ENCODE measurements around the gene PPIL4. TPM values are rescaled to one million over a fixed set of nuclear protein-coding genes. Genes with fewer than 3 reads are reported as not detected.
"Not testable (repeated sequence)": the region's sequence is repeated elsewhere in the genome, so short reads cannot be mapped to it uniquely, and the experiment has no call there.

The PPIL4 gene
- total RNA-seq, 1 experiment from 2014 or later: 24.2 TPM

DNA sequence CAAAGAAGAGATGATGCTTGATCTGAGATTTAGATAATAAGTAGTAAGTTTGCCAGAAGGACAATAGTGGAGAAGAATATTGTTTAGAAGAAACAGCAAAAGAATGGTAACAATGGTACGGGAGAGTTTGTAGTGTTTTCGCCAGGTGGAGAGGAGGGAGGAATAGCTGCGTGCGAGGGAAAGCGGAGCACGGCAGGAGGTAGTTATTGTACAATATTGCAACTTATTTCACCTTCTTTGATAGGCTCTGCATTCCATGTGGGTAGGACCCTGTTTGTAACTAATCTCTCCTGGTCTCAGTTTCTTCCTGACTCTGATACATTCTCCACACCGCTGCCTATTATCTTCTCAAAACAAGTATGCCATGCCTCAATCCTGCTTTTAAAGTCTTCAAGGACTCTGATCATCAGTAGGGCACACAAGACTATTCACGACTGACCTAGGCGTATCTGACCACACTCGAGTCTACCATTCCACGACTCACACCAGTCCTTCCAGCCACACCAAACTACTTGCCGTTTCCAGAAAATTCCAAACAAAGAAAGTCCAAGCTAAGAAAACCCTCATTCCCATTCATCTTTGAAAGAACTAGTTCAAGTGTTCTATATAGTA, 1.1 kb downstream of the PPIL4 start:
- no peak for DNase-seq (ENCODE audit: low read depth)
- in situ Hi-C loops (cut with HindIII; ENCODE audit: low pct_unique_long_range_greater_than_20kb, low sequenced_read_pairs): no loop called here

DNA sequence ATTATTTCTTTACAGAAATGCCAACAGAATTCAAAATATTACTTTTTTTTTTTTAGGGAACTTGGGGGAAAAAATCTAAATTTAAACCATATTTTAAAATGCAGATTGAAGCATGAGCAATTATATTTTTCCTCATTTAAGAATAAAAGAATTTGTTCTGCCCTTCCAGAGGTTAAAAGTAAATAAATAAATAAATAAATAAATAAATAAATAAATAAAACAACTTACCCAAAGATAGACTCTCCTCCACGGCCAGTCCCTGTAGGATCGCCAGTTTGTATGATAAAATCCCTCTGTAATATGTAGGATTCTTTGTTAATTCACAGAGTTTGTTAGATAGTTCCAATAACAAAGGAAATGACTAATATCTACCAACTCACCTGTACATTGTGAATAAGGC, 4.7 kb downstream of the PPIL4 start:
- no peak for DNase-seq (ENCODE audit: low read depth)
- in situ Hi-C loops (cut with HindIII; ENCODE audit: low pct_unique_long_range_greater_than_20kb, low sequenced_read_pairs): no loop called here

DNA sequence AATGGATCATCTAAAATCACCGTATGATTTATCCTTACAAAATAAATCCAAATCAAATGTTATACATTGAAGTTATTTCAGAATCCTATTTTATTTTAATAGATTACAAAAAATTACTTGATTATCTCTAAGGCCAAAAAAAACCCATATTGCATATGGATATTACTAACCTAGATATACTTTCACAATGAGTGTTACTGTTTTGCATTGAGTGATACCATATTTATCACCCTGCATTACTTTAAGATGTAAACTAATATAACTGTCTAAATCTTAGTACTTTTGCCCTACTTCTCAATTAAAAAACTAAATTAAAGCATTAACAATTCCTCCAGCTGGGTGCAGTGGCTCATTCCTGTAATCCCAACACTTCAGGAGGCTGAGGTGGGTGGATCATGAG, 11.1 kb downstream of the PPIL4 start:
- DNase-seq (ENCODE audit: low read depth): no peak
- in situ Hi-C loops (cut with HindIII; ENCODE audit: low pct_unique_long_range_greater_than_20kb, low sequenced_read_pairs): no loop called here

DNA sequence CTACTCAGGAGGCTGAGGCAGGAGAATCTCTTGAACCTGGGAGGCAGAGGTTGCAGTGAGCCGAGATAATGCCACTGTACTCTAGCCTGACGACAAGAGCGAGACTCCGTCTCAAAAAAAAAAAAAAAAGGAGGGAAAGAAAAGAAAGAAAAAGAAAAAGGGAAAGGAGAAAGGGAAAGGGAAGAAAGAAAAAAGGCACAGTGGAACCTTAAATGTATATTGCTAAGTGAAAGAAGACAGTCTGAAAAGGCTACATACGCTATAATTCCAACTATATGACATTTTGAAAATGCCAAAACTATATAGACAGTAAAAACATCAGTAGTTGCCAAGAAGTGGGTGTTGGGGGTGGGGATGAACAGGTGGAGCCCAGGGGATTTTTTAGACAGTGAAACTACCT, 16.2 kb downstream of the PPIL4 start:
- DNase-seq (ENCODE audit: low read depth): no peak
- in situ Hi-C loops (cut with HindIII; ENCODE audit: low pct_unique_long_range_greater_than_20kb, low sequenced_read_pairs): no loop called here

DNA sequence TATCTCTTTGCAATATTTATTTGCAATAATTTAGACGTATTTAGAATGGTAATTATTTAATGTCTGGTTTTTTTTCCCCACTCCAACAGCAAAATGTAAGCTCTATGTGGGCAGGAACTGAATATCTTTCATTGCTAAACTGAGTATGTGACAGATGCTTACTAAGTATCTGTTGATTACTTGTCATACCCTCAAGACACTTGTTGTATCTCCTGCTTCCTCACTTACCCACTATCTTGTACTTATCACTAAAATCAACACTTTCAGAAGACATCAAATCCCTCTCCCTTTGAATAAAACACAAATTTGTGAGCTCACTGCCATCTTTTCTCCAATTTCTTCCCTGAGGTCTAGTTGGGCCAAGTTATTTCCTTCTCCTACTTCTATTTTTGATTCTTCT, 30.3 kb downstream of the PPIL4 start:
- in situ Hi-C loops (cut with HindIII; ENCODE audit: low pct_unique_long_range_greater_than_20kb, low sequenced_read_pairs): loop anchor here (25.0 kb wide), 1 partner anchor 478 kb away; no protein-coding TSS in a partner anchor
- no peak for DNase-seq (ENCODE audit: low read depth)

DNA sequence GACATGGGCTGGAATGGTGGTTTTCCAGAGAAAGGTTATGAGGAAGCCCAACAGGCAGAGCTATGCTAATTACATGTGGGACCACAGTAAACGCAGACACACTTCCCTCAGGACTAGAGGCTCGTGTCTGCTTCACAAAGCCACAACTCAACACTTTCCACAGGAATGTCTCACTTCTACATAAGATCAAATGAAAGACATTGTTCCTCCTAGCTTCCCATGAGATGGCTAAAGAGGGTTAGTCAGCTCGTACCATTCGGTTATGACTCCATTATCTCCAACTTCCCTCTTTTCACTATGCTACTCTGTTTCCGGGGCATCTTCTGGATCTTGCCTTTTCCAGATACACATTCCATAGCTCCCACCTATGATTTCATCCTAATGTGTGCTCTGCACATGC, 31.9 kb downstream of the PPIL4 start:
- no peak for DNase-seq (ENCODE audit: low read depth)
- in situ Hi-C loops (cut with HindIII; ENCODE audit: low pct_unique_long_range_greater_than_20kb, low sequenced_read_pairs): loop anchor here (25.0 kb wide), 1 partner anchor 477 kb away; no protein-coding TSS in a partner anchor

DNA sequence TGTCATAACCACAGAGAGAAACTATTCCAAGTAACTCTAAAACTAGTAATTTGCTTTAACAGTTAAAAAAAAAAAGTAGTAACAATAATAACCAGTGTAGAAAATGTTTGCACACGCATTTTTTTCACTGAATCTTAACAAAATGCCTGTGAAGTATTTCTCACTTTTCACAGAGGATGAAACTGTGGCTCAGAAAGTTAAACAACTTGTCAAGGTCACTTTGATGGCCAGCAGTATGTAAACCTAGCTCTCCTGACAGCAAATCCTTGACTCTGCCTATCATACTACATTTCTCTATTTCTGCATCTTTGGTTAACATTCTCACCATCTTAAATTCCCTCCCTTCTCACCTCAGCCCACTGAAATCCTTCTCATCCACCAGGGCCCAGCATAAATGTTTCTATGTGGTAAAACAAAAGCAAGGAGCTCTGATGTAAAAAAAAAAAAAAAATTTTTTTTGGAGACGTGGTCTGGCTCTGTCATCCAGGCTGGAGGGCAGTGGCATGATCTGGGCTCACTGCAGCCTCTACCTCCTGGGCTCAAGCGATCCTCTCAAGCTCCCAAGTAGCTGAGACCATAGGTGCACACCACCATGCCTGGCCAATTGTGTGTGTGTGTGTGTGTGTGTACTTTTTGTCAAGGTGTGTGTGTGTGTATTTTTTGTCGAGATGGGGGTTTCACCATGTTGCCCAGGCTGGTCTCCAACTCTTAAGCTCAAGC, 34.9 kb downstream of the PPIL4 start:
- in situ Hi-C loops (cut with HindIII; ENCODE audit: low pct_unique_long_range_greater_than_20kb, low sequenced_read_pairs): loop anchor here (25.0 kb wide), 1 partner anchor 474 kb away; no protein-coding TSS in a partner anchor
- DNase-seq (ENCODE audit: low read depth): no peak

DNA sequence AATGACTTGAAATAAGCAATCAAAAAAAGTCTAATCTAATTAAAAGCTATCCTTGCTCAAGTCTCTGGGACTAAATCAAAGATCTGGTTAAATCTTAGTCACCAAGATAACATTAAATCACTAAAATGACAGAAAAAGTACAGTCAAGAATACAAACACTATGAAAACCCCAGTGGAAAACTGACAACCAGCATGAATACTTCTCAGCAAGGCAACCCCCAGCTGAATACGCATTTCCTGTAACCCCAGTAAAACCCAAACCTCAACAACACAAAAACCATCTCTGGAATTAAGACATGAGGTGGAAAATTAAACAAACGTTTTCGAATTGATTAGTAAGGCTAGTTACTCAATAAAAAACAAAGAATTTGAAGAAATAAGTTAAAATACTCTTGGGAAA, 37.4 kb downstream of the PPIL4 start:
- in situ Hi-C loops (cut with HindIII; ENCODE audit: low pct_unique_long_range_greater_than_20kb, low sequenced_read_pairs): loop anchor here (25.0 kb wide), 1 partner anchor 471 kb away; no protein-coding TSS in a partner anchor

DNA sequence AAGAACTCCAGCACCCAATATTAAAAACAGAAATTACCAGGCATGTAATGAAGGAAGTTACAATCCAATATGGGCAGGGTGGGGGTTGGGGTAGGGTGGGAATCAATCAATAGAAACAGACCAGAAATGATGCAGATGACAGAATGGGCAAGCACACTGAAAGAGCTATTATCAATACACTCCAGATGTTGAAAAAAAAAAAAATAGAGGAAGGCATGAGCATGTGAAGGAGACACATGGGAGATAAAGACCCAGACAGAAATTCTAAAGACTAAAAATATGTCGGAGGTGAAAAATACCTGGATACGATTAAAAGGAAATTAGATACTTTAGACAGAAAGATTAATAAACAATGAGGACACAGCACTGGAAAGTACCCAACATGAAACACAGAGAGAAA, 42.0 kb downstream of the PPIL4 start:
- DNase-seq (ENCODE audit: low read depth): no peak
- in situ Hi-C loops (cut with HindIII; ENCODE audit: low pct_unique_long_range_greater_than_20kb, low sequenced_read_pairs): loop anchor here (25.0 kb wide), 1 partner anchor 467 kb away; no protein-coding TSS in a partner anchor

More for the DNA sequence above, 37.4 kb downstream of the PPIL4 start:
- no peak for DNase-seq (ENCODE audit: low read depth)

DNA sequence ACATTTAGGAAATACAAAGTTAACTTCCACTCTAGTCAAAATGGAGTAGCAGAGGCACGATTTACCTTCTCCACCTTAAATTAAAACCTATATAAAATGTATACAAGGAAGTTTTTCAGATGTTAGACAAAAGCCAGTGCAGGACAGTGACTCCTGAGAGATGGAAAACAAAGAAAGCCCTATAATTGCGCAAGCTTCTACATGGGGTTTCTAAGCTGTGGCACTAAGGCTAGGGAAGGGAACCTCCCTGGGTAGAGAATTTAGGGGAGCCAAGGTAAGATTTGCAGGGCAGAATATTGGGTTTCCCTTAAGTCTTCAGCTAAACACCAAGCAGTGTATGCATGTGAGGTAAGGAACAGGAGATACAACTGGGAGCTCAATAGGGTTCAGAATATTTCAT, 42.6 kb downstream of the PPIL4 start:
- DNase-seq (ENCODE audit: low read depth): no peak
- in situ Hi-C loops (cut with HindIII; ENCODE audit: low pct_unique_long_range_greater_than_20kb, low sequenced_read_pairs): loop anchor here (25.0 kb wide), 1 partner anchor 466 kb away; no protein-coding TSS in a partner anchor

DNA sequence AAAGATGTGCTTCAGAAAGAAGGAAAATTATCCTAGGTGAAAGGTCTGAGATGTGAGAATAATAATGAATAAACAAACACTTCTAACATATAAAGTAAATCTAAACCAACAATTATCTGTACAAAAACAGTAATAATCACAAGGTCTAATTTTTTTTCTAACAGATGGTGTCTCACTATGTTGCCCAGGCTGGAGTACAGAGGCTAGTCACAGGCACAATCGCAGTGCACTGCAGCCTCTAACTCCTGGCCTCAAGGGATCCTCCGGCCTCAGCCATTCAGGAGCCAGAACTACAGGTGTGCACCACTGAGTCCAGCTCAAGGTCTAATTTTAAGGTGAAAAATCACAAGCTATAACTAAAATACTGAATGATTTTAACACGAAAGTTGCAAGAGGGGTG, 44.1 kb downstream of the PPIL4 start:
- in situ Hi-C loops (cut with HindIII; ENCODE audit: low pct_unique_long_range_greater_than_20kb, low sequenced_read_pairs): loop anchor here (25.0 kb wide), 1 partner anchor 464 kb away; no protein-coding TSS in a partner anchor
- DNase-seq (ENCODE audit: low read depth): no peak

DNA sequence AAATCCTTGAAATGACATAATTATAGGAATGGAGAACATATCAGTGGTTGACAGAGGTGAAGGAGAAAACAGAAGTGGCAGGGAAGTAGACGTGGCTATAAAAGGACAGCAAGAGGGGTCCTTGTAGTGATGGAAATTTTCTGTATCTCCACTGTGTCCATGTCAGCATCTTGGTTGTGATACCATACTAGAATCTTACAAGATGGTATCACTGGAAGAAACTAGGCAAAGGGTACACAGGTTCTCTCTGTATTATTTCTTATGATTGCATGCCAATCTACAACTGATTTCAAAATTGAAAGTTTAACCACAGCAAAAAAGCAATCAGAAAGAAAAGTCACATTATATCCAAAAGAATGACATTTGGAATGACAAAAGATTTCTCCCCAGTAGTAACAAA, 44.6 kb downstream of the PPIL4 start:
- in situ Hi-C loops (cut with HindIII; ENCODE audit: low pct_unique_long_range_greater_than_20kb, low sequenced_read_pairs): loop anchor here (25.0 kb wide), 1 partner anchor 464 kb away; no protein-coding TSS in a partner anchor
- no peak for DNase-seq (ENCODE audit: low read depth)

DNA sequence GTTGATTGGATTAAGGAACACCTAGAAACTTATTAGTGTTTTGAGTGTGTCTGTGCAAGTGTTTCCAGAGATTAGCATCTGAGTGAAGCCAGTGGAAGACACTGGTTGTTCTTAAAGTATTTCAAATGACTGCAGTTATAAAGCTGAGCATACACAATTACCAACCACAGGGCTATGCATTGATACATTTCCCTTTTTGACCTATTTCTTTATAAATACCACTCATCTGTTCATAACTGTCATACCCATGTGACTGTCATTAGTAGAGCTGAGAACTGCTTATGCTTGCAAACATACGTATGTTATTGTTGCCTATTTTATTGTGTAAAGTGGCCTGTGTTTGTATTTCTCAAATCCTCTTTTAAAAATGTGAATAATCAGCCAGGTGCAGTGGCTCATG, 45.7 kb downstream of the PPIL4 start:
- in situ Hi-C loops (cut with HindIII; ENCODE audit: low pct_unique_long_range_greater_than_20kb, low sequenced_read_pairs): loop anchor here (25.0 kb wide), 1 partner anchor 463 kb away; no protein-coding TSS in a partner anchor
- DNase-seq (ENCODE audit: low read depth): no peak

DNA sequence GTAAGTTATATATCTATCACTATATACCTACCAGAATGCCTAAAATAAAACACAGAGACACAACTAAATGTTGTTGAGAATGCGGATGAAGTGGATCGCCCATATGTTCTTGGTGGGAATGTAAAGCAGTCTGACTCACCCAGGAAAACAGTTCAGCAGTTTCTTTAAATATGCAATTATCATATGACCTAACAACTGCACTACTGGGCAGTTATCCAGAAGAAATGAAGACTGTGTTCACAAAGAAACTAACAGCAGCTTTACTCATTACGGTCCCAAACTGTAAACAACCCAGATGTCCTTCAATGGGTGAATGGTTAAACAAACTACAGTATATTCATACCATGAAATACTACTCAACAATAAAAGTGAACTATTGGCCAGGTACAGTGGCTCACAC, 46.8 kb downstream of the PPIL4 start:
- in situ Hi-C loops (cut with HindIII; ENCODE audit: low pct_unique_long_range_greater_than_20kb, low sequenced_read_pairs): no loop called here
- peak; percentile 62 for DNase-seq (ENCODE audit: low read depth)

DNA sequence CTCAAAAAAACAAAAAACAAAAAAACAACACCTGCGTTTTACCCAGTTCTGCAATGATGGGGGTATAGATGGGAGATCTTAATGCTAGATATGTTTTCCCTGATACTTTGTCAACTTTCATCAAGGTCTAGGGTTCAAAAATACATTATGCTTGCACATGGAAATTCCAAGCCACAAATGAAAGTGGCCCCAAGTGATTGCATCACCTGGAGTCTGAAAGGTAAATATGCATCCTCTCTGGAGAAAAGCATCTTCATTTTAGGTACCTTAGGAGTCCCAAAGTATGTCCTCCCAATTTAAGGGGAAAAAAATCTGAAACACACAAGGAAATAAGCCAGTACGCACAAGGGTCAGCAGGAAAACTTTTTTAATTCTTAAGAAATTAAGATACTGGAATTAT, 48.5 kb downstream of the PPIL4 start:
- in situ Hi-C loops (cut with HindIII; ENCODE audit: low pct_unique_long_range_greater_than_20kb, low sequenced_read_pairs): no loop called here

DNA sequence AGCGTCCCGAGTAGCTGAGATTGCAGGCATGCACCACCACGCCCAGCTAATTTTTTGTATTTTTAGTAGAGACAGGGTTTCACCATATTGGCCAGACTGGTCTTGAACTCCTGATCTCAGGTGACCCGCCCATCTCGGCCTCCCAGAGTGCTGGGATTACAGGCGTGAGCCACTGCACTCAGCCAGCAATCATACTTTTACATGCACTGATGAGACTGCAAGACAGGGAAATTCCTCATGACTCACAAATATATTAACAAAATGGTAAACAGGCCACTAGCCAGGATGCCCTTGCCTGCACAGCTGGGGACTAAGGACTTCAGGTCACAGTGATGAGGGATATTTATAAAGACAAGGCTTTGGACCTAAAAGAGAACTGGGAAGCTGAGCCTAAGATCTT, 49.2 kb downstream of the PPIL4 start:
- in situ Hi-C loops (cut with HindIII; ENCODE audit: low pct_unique_long_range_greater_than_20kb, low sequenced_read_pairs): not testable (repeated sequence)
- peak; percentile 88 for DNase-seq (ENCODE audit: low read depth)

More for the DNA sequence above, 48.5 kb downstream of the PPIL4 start:
- DNase-seq (ENCODE audit: low read depth): no peak

DNA sequence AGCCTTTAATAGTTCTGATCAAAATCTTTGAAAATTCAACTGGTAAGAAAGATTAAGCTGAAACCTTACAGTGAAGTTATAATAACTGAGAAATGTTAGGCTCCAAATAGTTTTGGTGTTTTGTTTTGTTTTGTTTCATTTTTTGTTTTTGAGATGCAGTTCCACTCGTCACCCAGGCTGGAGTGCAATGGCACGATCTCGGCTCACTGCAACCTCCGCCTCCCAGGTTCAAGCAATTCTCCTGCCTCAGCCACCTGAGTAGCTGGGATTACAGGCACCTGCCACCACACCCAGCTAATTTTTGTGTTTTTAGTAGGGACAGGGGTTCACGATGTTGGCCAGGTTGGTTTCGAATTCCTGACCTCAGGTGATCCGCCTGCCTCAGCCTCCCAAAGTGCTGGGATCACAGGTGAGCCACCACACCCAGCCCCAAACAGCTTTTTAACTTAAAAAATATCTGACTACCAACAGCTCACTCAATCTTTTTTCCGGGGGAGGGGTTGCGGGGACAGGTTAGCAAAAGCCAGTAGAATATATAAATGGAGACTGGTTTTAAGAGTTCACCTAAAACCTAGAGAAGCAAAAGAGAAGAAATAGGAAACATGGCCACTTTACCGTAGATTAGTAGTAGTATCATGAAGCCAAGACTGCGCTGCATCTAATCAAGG, 50.4 kb downstream of the PPIL4 start:
- in situ Hi-C loops (cut with HindIII; ENCODE audit: low pct_unique_long_range_greater_than_20kb, low sequenced_read_pairs); DNase-seq (ENCODE audit: low read depth): not testable (repeated sequence)

DNA sequence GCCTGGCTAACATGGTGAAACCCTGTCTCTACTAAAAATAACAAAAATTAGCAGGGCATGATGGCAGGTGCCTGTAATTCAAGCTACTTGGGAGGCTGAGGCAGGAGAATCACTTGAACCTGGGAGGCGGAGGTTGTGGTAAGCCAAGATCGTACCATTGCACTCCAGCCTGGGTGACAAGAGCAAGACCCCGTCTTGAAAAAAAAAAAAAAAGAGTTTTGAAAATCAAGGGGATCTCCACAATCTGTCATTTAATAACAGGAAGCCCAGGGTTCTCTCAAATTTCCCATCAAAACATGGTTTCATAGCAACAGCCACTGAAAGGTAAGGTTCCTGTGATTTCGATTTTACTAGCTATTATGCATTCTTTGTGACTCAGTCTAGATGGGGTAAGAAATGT, 51.0 kb downstream of the PPIL4 start:
- in situ Hi-C loops (cut with HindIII; ENCODE audit: low pct_unique_long_range_greater_than_20kb, low sequenced_read_pairs); DNase-seq (ENCODE audit: low read depth): not testable (repeated sequence)

DNA sequence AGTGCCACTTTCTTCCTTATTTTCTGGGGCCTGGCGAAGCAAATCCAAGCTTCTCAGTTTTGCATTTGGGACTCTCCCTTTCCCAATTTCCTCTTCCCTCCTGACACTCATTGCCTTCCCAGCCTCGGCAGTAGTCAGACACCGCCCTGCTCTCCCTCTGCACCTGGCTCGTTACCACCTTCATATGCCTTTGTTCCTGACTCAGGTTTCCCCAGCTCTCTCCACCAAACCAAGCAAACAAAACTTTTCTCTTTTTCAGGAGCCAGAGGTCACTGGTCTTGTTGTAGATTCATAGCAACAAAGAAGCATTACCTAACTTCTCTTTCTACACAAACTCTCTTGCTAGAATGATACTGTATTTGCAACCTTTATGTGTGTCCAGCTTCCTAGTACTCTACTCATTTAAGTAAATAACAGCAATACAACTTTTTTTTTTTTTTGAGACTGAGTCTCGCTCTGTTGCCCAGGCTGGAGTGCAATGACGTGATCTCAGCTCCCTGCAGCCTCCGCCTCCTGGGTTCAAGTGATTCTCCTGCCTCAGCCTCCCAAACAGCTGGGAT, 52.0 kb downstream of the PPIL4 start:
- no peak for DNase-seq (ENCODE audit: low read depth)
- in situ Hi-C loops (cut with HindIII; ENCODE audit: low pct_unique_long_range_greater_than_20kb, low sequenced_read_pairs): no loop called here

Measured in Caki2 (cell line).